Coronary artery (tissue), 2 donors: ENCODE data around the gene RNU6-9.

Experiments
- DNase-seq: peaks from one replicate; pipeline ENCODE4 v3.0.0-alpha.2; 2017; ENCODE audit warnings: low spot score
- H3K27ac ChIP-seq, 2 donors: fragments of 200-600 bp; sonication (generic); one replicate each; pipeline ENCODE4 v1.5.1; 2016 to 2019
- H3K4me3 ChIP-seq: fragments of 200-600 bp; sonication (generic); 2 replicates; pipeline ENCODE4 v1.5.1; 2016; ENCODE audit warnings: mild to moderate bottlenecking, moderate library complexity
- CTCF ChIP-seq: fragments of 200-600 bp; sonication (generic); IDR thresholded peaks from one replicate; pipeline ENCODE4 v1.5.1; 2019; ENCODE audit warnings: antibody characterized with exemption

The RNU6-9 gene

GRCh38 chr19:882871-883497 lies 10.3 kb upstream of the RNU6-9 start:
- H3K4me3 ChIP-seq, result no peak overlapping the region
- DNase-seq, result no peak
- H3K27ac ChIP-seq, result no peak overlapping the region
- TF ChIP-seq CTCF, result no peak

GRCh38 chr19:883661-884211 lies 9.5 kb upstream of the RNU6-9 start:
- no peak overlapping the region for H3K4me3 ChIP-seq
- no peak for DNase-seq
- no peak overlapping the region for H3K27ac ChIP-seq
- TF ChIP-seq CTCF, result no peak

- DNase-seq, result no peak
- no peak overlapping the region for H3K27ac ChIP-seq
- no peak overlapping the region for H3K4me3 ChIP-seq
- no peak for TF ChIP-seq CTCF
Observed at GRCh38 chr19:884420-885211, 8.7 kb upstream of the RNU6-9 start.

GRCh38 chr19:885536-886224 lies 7.6 kb upstream of the RNU6-9 start:
- no peak overlapping the region for H3K4me3 ChIP-seq
- TF ChIP-seq CTCF, result no peak
- H3K27ac ChIP-seq, result no peak overlapping the region
- no peak for DNase-seq

- H3K27ac ChIP-seq, result no peak overlapping the region
- DNase-seq, result no peak
- no peak overlapping the region for H3K4me3 ChIP-seq
- no peak for TF ChIP-seq CTCF
Observed at GRCh38 chr19:887072-887471, 6.2 kb upstream of the RNU6-9 start.

- no peak for TF ChIP-seq CTCF
- DNase-seq, result no peak
- H3K4me3 ChIP-seq, result no peak overlapping the region
- H3K27ac ChIP-seq, result no peak overlapping the region
Observed at GRCh38 chr19:887599-887998, 5.7 kb upstream of the RNU6-9 start.
